ENCODE measurements around the gene ARID1B.

ARID1B gene

GRCh38 chr6:156849806-156850205, 72.6 kb downstream of the ARID1B start:
- in situ Hi-C loops (cut with MboI; ENCODE audit: low sequenced_read_pairs) = no loop called here

DNA sequence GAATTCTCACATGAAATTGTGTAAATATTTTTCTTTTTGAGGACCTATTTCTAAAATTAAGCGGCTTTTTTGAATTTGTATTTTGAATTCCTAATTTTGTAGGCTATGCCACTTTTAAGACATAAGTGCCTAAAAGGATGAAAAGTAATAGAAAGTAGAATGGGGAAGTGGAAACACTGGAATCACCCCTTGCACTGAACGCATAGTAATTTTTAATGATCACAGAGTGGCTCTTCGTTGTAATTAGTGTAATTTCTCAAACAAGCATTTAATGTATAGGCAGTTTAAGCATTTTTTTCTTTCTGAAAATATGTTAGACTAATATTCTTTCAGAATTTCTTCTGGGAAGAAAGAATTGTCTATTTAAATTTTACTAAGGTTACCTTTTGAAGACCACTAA, 73.2 kb downstream of the ARID1B start:
- in situ Hi-C loops (cut with MboI; ENCODE audit: low sequenced_read_pairs) = no loop called here

DNA sequence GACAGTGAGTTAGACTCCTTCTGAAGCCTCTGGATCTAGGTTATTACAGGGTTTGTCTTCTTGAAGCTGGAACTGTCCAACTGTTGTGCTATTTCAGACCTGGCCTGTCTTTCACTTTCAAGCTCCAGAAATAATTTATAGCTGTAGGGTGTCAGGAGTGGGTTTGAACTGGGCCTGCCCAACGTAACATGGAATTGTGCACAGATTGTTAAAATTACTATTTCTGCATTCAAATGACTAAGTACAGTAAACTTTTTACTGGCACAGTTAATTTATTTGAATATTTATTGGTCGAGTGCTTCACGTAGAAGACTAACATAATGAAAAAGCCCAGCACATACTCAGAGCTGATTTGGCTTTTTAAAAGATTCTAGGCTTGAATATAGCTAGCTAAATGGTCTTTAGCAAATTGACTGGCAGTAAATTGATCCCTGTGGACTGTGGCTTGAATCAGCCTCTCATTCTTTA, 74.3 kb downstream of the ARID1B start:
- in situ Hi-C loops (cut with MboI; ENCODE audit: low sequenced_read_pairs) = no loop called here

- in situ Hi-C loops (cut with MboI; ENCODE audit: low sequenced_read_pairs) = no loop called here
Measured at GRCh38 chr6:156852147-156852857, 75.1 kb downstream of the ARID1B start.

GRCh38 chr6:156852858-156853216, 75.7 kb downstream of the ARID1B start:
- in situ Hi-C loops (cut with MboI; ENCODE audit: low sequenced_read_pairs) = no loop called here

- in situ Hi-C loops (cut with MboI; ENCODE audit: low sequenced_read_pairs) = no loop called here
Measured at GRCh38 chr6:156853733-156854132, 76.6 kb downstream of the ARID1B start.

- in situ Hi-C loops (cut with MboI; ENCODE audit: low sequenced_read_pairs) = no loop called here
Measured at GRCh38 chr6:156854466-156855161, 77.4 kb downstream of the ARID1B start.

DNA sequence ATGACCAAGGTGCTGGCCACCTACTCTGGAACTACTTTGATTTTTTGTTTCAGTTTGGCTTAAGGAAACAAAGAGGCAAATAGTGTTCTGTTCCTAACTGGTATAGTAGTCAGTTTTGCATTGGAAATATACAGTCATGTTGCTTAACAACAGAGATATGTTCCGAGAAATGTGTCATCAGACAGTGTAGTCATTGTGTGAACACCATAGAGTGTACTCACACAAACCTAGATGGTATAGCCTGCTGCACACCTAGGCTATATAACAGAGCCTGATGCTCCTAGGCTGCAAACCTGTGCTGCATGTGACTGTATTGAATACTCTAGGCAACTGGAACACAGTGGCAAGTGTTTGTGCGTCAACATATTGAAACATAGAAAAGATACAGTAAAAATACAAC, 80.4 kb downstream of the ARID1B start:
- in situ Hi-C loops (cut with MboI; ENCODE audit: low sequenced_read_pairs) = no loop called here

GRCh38 chr6:156859686-156860085, 82.5 kb downstream of the ARID1B start:
- in situ Hi-C loops (cut with MboI; ENCODE audit: low sequenced_read_pairs) = no loop called here

DNA sequence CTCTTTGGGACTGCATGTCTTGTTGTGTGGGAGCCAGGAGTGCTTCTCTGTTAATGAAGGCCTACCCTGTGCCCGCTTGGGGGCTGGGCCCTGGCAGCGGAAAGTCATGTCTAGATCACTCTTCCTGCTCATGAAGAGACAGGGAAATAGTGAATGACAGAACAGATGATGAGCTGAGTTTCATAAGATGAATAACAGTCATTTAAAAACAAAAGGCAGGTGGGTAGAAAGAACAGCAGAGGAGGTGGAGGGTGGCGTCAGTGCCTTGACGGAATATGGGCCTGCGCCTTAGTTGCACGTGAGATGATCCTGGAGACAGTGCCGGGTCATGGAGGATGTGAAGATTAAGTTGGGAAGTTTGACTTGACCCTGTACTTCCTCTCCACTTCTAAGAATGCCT, 85.5 kb downstream of the ARID1B start:
- in situ Hi-C loops (cut with MboI; ENCODE audit: low sequenced_read_pairs) = no loop called here

DNA sequence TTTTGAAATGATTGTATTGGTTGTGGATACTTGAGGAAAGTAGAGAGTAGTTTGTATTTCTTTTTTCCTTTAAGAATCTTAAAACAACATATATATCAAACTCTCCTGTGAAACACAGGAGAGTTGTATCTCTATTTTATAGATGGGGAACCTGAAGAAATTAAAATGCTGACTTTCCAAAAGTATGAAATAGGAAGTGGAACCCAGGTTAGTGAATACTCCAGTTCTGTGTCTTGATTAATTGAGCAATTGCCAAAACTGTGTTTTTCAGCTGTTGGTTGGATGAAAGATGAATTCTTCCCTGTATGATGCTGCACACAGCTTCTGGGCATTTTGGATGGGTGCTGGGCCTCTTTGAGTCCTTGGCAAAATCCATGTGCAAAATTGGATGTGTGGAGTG, 86.3 kb downstream of the ARID1B start:
- in situ Hi-C loops (cut with MboI; ENCODE audit: low sequenced_read_pairs) = no loop called here

DNA sequence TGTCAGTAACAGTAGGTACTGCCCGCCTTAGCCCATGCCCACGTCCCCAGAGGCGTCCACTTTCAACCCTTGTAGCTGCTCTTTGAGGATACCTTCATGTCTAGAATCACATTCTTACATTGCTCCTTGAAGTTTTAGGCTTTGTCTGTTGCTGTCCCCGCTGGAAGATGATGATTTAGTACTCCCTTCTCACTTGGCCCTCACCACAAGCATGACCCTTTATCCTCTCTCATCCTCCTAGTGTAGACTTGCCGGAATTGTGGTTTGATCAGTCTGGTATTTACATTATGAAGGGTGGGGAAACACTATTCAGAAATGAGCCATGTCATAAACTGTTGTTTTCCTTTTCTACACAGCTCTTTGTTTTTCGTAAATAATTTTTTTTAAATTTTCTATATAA, 87.4 kb downstream of the ARID1B start:
- in situ Hi-C loops (cut with MboI; ENCODE audit: low sequenced_read_pairs) = no loop called here

DNA sequence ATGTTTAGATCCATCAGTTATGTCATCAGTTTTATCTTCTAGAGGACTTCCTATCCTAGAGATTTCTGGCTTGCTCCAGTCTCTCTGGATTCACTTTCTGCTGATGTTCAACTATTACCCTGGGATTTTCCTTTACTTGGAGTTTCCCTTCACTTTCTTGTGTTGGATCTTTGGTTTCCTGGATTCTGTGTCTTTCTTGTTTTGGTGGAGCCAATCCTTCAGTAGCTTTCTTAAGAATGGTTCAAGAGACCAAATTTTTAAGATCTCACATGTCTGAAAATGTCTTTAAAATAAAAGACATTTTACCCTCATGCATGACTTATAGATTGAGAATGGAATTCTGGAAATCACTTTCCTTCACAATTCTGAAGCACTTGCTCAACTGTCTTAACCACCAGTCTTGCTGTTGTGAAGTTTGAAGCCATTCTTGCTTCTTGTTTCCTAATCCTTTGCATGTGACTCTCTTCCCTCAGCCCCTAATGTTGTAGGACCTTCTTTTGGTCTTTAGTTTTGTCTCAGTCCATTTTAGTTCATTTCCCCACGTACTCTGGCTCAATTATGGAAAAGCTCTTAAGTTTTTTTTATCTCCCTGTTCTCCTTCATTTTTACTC, 87.9 kb downstream of the ARID1B start:
- in situ Hi-C loops (cut with MboI; ENCODE audit: low sequenced_read_pairs) = no loop called here

- in situ Hi-C loops (cut with MboI; ENCODE audit: low sequenced_read_pairs) = no loop called here
Measured at GRCh38 chr6:156866220-156867015, 89.2 kb downstream of the ARID1B start.

DNA sequence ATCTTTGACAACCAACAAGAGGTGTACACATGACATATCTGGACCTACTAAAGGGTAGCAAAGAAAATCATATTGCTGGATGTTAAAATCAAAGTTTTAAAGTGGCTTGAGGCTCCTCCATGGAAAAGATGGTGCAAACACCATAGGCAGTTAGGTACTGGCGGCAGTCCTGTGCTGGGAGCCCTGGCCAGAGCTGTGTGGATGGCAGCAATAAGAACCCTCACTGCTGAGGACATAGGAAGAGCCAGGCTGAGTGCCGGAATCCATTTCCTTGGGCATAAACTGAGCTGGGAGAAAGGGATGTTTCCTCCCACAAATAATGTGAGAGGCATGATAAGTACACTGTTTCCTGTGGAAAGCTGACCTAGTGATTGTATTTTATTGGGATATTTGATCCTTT, 89.9 kb downstream of the ARID1B start:
- in situ Hi-C loops (cut with MboI; ENCODE audit: low sequenced_read_pairs) = no loop called here

DNA sequence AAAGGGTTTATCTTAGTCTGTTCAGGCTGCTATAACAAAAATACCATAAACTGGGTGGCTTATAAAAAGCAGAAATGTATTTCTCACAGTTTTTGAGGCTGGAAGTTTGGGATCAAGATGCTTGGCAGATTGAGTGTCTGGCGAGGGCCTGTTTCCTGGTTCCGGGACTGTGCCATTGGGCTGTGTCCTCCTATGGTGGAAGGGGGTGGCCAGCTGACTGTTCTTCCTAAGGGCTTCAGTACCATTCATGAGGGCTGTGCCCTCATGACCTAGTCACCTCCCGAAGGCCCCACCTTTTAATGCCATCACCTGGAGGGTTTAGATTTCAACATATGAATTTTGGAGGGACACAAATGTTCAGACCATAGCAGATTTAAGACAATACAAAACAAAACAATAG, 91.2 kb downstream of the ARID1B start:
- in situ Hi-C loops (cut with MboI; ENCODE audit: low sequenced_read_pairs) = no loop called here

DNA sequence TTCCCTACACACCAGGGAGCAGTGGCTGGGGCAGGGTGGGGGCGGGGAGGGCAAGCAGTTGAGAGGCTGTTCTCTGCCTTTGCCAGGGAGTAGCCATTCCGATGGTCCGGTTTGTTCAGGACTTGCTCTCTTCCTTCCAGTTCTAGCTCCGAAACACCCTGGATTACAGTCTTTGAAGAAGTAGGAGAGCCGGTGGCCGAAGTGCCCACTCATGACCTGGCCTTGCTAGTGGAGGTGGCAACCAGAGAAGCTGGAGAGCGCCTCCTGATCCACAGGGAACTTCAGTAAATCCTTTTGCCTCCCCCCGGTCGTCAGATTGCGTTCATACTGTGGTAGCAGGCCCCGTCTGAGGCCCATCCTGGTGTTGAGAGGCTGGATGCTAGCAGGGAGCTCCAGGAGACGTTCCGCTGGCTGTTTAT, 92.8 kb downstream of the ARID1B start:
- in situ Hi-C loops (cut with MboI; ENCODE audit: low sequenced_read_pairs) = no loop called here

DNA sequence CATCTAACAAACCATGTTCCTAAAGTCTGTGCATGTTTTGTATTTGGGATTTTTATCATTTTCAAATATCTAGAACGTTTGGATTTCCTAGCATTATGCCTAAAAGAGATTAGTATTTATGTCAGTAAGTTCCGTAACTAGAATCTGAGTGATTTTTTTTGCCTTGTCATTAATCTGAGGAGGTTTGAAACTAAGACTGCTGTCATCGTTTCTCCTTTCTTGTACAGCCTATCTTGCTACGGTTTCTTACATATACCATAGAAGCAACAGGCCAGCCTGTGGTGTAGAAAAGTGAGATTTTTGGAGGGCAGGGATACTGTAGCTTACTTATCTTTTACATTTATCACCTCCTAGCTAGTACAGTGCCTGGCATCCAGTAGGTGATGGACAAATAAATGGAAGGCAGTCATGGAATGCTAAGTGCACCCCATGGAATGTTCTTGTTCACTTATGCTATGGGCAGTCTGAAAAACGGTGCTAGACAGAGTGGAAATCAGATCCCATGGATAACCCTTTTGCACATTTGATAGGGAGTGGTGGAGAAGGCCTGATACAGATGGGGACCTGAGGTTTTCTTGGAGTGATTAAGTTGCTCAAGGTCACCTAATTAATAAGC, 93.9 kb downstream of the ARID1B start:
- in situ Hi-C loops (cut with MboI; ENCODE audit: low sequenced_read_pairs) = no loop called here

DNA sequence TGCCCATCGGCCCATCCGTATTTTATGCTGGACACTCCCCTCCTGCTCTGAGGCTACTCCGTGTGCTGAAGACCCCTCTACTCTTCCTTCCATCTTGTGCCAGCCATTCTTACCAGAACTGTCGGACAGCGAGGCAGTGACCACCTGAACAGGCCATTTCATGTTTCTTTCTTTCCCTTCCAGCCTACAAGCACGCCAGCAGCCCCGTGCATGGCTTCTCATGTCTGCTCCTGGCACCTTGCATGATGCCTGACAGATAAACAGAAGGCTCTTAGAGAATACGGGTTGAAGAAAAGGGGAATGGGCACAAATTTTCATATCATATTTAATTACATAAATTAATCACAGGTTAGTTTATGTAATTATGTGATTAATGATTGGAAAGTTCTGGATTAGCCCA, 95.7 kb downstream of the ARID1B start:
- in situ Hi-C loops (cut with MboI; ENCODE audit: low sequenced_read_pairs) = no loop called here

- in situ Hi-C loops (cut with MboI; ENCODE audit: low sequenced_read_pairs) = no loop called here
Measured at GRCh38 chr6:156873654-156874380, 96.6 kb downstream of the ARID1B start.

All from HL-60/S4 treated with phorbol 12-myristate 13-acetate at 8.2 ng/mL for 4 days and 3 days (cell line).